Endometrial microvascular endothelial cells (primary cell): ENCODE results near the gene KCNA3. TPM values are rescaled to one million over a fixed set of nuclear protein-coding genes. Genes with fewer than 3 reads are reported as not detected.

ENCODE experiments used
- in situ Hi-C: cut with HindIII; loops from 2 replicates; pipeline ENCODE4 v1.10.0; 2017; ENCODE audit warnings: low sequenced_read_pairs, low pct_unique_long_range_greater_than_20kb; ENCODE audit errors: inconsistent ontology term
- total RNA-seq: library from RNA; depleted of rRNA; stranded (reverse); fragments of >200 nt; gene quantifications from one replicate; pipeline ENCODE4 v1.2.3, GENCODE V29; 2015; ENCODE audit errors: inconsistent ontology term

KCNA3 gene
- total RNA-seq, 1 donor from 2014 or later = not detected

GRCh38 chr1:110626889-110627288 lies 47.9 kb downstream of the KCNA3 start:
- in situ Hi-C loops = no loop called here

Other genes with a start within 250 kb of the KCNA3 start
- not detected for gene PROK1, start 223.8 kb downstream of the KCNA3 start, total RNA-seq
- not detected for gene KCNA10, start 155.8 kb downstream of the KCNA3 start, total RNA-seq
- gene KCNA2, start 68.6 kb downstream of the KCNA3 start, total RNA-seq = not detected
- 9.0 TPM for gene CD53, start 198.2 kb upstream of the KCNA3 start, total RNA-seq